ENCODE data around the gene ALPK3.

Gene ALPK3

DNA sequence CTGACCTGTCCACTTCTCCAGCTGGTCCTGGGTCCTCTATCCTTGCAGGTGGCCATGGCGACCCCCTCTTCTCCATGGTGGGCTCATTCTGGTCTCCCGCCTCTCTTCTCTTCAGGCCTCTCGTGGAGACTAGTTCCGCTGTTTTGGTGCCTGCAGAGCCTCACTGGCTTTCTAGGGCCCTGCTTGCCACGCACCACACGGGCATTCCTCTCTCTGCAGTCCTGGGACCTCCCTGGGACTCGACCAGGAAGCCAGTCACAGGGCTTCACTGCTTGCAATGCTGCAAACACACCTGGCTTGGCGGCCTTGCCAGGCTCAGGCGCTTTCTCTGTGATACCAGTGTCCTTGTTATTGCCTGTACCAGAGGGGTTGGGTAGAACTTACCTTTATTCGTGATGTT, 76.5 kb downstream of the ALPK3 start:
- DNase-seq (ENCODE audit: low spot score), result no peak

DNA sequence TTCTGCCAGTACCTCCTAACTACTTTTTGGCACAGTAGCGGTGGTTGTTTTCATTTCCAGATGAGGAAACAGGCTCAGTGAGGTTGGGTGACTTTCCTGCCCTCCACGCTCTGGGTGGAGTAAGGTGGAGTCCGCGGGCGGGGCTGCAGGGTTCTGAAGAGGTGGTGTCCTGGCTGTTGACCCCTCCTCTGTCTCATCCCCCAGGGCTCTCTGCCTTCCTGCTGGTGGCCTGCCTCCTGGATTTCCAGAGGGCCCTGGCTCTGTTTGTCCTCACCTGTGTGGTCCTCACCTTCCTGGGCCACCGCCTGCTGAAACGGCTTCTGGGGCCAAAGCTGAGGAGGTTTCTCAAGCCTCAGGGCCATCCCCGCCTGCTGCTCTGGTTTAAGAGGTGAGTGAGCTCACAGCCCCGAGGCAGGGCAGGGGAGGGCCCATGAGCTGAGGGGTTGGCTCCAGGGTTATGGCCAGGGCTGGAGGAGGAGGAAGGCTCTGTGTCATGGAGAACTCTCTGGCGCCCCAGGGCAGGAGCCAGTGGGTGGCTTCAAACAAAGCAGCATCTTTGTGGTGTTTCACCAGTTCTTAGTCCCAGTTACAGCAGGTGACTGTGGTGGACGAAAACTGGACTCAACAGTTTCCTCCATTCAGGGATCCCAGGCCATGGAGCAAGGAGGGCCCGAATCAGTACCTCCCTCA, 77.7 kb downstream of the ALPK3 start:
- peak; percentile 25 for DNase-seq (ENCODE audit: low spot score)

DNA sequence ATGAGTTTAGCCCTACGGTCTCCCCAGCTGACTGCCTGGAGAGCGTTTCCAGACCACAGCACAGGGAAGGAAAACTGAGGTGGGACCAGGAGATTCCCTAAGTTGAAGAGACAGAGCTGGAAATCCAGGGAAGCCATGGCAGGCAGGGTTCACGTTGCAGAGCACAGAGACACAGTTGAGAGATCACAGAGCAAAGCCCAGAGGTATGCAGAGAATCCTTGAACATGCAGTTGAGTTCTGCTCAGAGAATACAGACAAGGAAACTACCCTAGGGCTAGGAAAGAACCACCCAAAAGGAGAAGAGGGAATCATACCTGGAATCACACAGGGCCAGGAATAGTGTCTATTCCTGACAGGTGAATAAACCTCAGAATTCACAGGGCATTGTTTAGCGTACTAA, 81.6 kb downstream of the ALPK3 start:
- peak; percentile 50 for DNase-seq (ENCODE audit: low spot score)

DNA sequence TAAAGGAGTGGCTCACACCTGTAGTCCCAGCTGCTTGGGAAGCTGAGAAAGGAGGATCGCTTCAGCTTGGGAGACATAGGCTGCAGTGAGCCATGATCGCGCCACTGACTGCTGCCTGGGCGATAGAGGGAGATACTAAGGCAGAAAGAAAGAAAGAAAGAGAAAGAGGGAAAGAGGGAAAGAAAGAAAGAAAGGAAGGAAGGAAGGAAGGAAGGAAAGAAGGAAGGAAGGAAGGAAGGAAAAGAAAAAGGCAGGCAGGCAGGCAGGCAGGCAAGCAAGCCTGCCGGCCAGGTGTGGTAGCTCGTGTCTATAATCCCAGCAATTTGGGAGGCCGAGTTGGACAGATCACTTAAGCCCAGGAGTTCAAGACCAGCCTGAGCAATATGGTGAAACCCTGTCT, 82.6 kb downstream of the ALPK3 start:
- no peak for DNase-seq (ENCODE audit: low spot score)

DNA sequence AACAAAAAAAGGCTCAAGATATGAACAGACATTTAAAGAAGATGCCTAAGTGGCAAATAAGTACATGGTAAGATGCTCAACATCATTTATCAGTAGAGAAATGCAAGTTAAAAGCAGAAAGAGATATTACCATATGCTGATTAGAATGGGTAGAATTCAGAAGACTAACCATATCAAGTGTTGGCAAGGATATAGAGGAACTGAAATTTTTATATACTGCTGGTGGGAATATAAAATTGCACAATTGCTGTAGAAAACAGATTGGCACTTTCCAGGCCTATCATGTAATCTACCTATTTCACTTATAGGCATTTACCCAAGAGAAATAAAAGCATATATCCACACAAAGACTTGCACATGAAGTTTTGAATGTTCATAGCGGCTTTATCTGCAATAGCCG, 84.4 kb downstream of the ALPK3 start:
- no peak for DNase-seq (ENCODE audit: low spot score)

DNA sequence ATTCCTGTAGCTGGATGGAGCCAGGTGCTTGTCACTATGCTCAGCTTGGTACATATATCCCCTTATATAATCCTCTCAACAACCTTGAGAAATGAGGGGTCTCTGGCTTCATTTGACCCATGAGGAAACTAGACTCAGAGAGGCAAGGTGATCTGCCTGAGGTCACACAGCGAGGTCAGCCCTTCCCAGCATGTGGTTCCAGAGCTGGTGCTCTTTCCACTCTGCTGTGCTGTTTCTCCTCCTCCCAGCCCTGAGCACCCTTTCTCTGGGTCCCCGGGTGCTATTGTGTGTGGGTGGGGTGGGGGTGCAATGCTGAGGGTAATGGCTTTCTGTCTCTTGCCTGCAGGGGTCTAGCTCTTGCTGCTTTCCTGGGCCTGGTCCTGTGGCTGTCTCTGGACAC, 86.6 kb downstream of the ALPK3 start:
- no peak for DNase-seq (ENCODE audit: low spot score)

GRCh38 chr15:84904419-84904818, 87.3 kb downstream of the ALPK3 start:
- no peak for DNase-seq (ENCODE audit: low spot score)

DNA sequence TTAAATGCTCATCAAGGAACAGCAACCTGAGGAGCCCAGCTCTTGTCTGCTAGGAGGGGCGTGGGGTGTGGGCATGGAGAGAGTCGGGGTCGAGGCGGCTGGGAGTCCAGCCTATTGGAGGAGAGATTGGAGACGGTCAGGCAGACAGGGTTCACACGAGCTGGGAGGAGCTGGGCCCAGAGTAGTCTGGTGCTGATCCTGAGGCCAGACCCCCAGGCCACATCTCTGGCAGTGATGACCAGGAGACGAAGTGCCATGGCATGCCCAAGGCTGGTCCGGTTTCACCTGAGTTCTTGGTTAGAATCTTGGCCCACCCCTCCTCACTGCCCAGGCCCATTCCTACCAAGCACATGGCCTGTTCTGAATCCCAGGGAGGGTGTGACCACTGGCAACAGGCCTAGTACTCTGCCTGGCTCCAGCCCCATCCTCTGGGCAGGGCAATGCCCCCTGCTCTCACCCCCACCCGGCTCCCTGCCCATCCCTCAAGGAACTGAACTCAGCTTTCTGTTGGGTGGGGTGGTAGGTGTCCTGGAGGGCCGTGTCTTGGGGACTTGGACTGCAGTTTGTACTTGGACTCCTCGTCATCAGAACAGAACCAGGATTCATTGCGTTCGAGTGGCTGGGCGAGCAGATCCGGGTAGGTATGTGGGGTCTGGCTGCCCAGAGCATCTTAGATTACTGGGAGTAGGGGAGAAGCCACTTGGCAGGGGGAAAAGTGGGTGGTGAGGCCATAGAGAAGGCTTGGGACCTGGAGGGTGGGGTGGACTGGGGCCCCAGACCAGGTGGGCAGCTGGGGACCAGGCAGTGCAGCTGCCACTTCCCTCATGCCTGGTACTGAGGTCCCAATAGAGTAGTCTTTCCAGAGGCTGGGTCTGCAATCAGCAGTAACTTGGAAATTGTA, 88.1 kb downstream of the ALPK3 start:
- DNase-seq (ENCODE audit: low spot score), result no peak

- DNase-seq (ENCODE audit: low spot score), result no peak
These were observed 90.6 kb downstream of the ALPK3 start for GRCh38 chr15:84907731-84908130.

- DNase-seq (ENCODE audit: low spot score), result no peak
These were observed 91.4 kb downstream of the ALPK3 start for GRCh38 chr15:84908564-84908963.

DNA sequence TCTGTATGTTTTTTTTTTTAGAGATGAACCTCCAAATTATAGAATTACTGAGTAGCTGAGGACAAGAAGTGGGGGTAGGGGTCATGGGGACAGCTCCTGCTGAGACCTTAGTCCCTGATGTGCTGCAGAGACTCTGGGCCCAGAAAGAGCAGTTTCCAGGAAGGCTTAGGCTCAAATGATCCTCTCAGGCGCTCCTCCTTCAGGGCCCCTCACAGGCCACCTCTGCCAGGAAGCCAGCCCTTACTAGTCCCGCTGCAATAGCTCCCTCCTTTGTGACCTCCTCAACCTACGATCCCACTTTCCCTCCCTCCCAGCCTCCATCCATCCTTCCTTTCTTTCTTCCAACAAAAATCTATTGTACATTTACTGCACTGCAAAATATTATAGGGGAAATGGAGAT, 91.9 kb downstream of the ALPK3 start:
- no peak for DNase-seq (ENCODE audit: low spot score)

DNA sequence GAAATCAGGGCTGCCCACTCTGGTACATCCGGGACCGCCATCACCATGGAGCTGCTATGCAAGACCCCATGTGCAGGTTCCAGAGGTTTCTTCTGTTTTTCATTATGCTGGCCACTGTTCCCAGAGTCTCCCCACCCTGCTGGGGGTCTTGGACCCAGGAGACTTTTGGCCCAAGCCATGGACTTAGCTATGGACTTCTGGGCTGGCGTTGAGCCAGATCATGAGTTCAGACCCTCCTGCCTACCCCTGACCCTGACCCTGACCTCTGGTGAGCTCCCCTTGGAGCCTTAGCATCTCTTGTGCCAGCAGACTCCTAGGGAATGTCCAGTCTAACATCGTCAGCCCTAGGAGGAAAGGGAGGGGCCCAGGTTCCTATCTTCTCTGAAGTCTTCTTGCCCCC, 92.6 kb downstream of the ALPK3 start:
- DNase-seq (ENCODE audit: low spot score), result no peak

GRCh38 chr15:84910928-84911623, 93.9 kb downstream of the ALPK3 start:
- DNase-seq (ENCODE audit: low spot score), result peak; percentile 79

GRCh38 chr15:84911879-84912660, 94.9 kb downstream of the ALPK3 start:
- DNase-seq (ENCODE audit: low spot score), result peak; percentile 99

GRCh38 chr15:84913360-84913723, 96.2 kb downstream of the ALPK3 start:
- DNase-seq (ENCODE audit: low spot score), result no peak

DNA sequence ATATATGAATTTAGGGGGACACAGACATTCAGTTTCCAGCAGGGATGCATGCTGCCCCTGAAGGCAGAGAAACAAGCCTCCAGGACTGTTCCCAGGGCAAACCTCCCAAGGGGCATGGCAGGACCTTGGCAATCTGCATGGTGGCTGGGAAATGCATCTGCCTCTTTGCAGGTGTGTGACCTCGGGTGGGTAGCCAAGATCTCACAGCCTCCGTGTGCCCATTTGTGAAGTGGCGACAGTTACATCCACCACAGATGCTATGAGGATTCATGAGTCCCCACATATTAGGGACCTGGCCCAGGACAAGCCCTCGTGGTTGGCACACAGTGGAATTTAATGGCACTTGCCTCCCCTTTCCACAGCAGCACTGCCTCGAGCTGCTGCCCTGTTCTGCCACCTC, 97.2 kb downstream of the ALPK3 start:
- DNase-seq (ENCODE audit: low spot score), result no peak

- peak; percentile 98 for DNase-seq (ENCODE audit: low spot score)
These were observed 97.9 kb downstream of the ALPK3 start for GRCh38 chr15:84914909-84915605.

GRCh38 chr15:84915606-84915958, 98.4 kb downstream of the ALPK3 start:
- DNase-seq (ENCODE audit: low spot score), result peak; percentile 58

DNA sequence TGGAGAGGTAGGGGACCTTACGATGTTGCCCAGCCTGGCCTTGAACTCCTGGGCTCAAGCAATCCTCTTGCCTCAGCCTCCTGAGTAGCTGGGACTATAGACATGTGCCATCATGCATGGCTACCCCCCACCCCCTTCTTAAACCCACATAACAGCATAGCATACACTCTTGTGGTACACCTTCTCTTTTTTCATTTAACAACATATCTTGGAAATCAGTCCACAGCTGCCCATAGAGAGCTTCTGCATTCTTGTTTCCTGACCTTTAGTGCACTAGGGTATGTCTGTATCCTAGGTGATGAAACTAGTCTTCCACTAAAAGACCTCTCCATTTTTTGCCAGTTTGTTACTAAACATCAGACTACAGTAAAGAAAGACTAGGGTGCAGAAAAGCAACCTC, 100.3 kb downstream of the ALPK3 start:
- peak; percentile 32 for DNase-seq (ENCODE audit: low spot score)

- DNase-seq (ENCODE audit: low spot score), result no peak
These were observed 102.0 kb downstream of the ALPK3 start for GRCh38 chr15:84919106-84919667.

- DNase-seq (ENCODE audit: low spot score), result no peak
These were observed 104.0 kb downstream of the ALPK3 start for GRCh38 chr15:84921121-84921520.
